ENCODE data around the gene GP9. TPM values are rescaled to one million over a fixed set of nuclear protein-coding genes. Genes with fewer than 3 reads are reported as not detected.

Gene GP9
- total RNA-seq, result under 1 TPM in 1 of 4 donors, not detected in 3; 0.50 TPM

- no peaks in the 10 kb centered on the region for H3K27me3 ChIP-seq
- 92% methylated on average over 5 of the region's 13 CpGs for WGBS
- no peaks in the 10 kb centered on the region for H3K9me3 ChIP-seq
- TF ChIP-seq, protein P1, sequence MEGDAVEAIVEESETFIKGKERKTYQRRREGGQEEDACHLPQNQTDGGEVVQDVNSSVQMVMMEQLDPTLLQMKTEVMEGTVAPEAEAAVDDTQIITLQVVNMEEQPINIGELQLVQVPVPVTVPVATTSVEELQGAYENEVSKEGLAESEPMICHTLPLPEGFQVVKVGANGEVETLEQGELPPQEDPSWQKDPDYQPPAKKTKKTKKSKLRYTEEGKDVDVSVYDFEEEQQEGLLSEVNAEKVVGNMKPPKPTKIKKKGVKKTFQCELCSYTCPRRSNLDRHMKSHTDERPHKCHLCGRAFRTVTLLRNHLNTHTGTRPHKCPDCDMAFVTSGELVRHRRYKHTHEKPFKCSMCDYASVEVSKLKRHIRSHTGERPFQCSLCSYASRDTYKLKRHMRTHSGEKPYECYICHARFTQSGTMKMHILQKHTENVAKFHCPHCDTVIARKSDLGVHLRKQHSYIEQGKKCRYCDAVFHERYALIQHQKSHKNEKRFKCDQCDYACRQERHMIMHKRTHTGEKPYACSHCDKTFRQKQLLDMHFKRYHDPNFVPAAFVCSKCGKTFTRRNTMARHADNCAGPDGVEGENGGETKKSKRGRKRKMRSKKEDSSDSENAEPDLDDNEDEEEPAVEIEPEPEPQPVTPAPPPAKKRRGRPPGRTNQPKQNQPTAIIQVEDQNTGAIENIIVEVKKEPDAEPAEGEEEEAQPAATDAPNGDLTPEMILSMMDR (IDR thresholded peaks at IDR 0.05), result no peak
- TF ChIP-seq POLR2A (IDR thresholded peaks at IDR 0.05; ENCODE audit: low read depth) (no peak), EP300 (IDR thresholded peaks at IDR 0.05) (no peak), POLR2AphosphoS5 (IDR thresholded peaks at IDR 0.05) (no peak)
- intact Hi-C loops (cut with DNase I), result no loop called here
- H3K36me3 ChIP-seq, result no peaks in the 10 kb centered on the region
- no peak for DNase-seq (ENCODE audit: extremely low spot score)
- H3K4me3 ChIP-seq, result no peak within 1 kb of the TSS
- H3K27ac ChIP-seq (replicated peaks in 1 of 4), result no peak within 1 kb of the TSS
- H3K4me1 ChIP-seq, result peaks cover 0 to 11% (median 10%) of the 10 kb centered on the region in 4 donors
These were observed at the start of gene GP9 for GRCh38 chr3:129060276-129061022. GP9 (plus strand) TSS chr3:129060779; CDS start chr3:129061740, 961 bp downstream.

DNA sequence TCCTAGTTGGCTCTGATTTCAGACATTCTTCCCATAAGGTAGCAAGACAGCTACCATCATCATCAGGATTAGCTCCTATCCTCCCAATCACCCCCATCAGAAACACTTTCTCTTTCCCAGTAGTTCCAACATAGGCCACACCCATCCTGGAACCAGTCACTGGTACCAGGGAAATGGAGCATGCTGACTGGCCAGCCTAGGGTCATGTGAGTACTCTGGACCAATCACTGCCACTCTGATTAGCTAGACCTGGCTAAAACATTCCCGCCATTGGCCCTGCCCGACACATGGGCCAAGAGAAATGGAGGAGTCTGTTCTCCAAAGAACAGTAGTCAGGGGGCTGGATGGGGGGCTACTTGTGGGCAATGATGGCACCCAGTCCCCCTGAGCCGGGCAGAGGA lies 47.1 kb upstream of the GP9 start:
- Histone ChIP-seq H3K36me3 (no peaks in the 10 kb centered on the region), H3K4me1 (peaks cover 28 to 54% (median 39%) of the 10 kb centered on the region in 4 donors), H3K27ac (replicated peaks in 1 of 4) (peak overlapping the region in 3 of 4 donors; percentile 25 to 73 (median 41)), H3K4me3 (no peak overlapping the region), H3K27me3 (no peaks in the 10 kb centered on the region), H3K9me3 (no peaks in the 10 kb centered on the region)
- no peak for DNase-seq (ENCODE audit: extremely low spot score)
- intact Hi-C loops (cut with DNase I), result no loop called here
- TF ChIP-seq, protein P1 (IDR thresholded peaks at IDR 0.05), result no peak
- TF ChIP-seq POLR2AphosphoS5 (IDR thresholded peaks at IDR 0.05) (no peak), POLR2A (IDR thresholded peaks at IDR 0.05; ENCODE audit: low read depth) (no peak), EP300 (IDR thresholded peaks at IDR 0.05) (no peak)
- 92% methylated on average over 2 of the region's 3 CpGs for WGBS

- TF ChIP-seq POLR2A (IDR thresholded peaks at IDR 0.05; ENCODE audit: low read depth) (no peak), EP300 (IDR thresholded peaks at IDR 0.05) (no peak), POLR2AphosphoS5 (IDR thresholded peaks at IDR 0.05) (no peak)
- TF ChIP-seq, protein P1 (IDR thresholded peaks at IDR 0.05), result no peak
- Histone ChIP-seq H3K27me3 (no peaks in the 10 kb centered on the region), H3K36me3 (no peaks in the 10 kb centered on the region), H3K9me3 (no peaks in the 10 kb centered on the region), H3K4me3 (no peak overlapping the region), H3K27ac (replicated peaks in 1 of 4) (peak overlapping the region; percentile 25 to 73 (median 51)), H3K4me1 (peaks cover 32 to 54% (median 39%) of the 10 kb centered on the region in 4 donors)
- WGBS, result 92% methylated on average over 13 of the region's 13 CpGs
- no peak for DNase-seq (ENCODE audit: extremely low spot score)
- intact Hi-C loops (cut with DNase I), result no loop called here
These were observed 46.4 kb upstream of the GP9 start for GRCh38 chr3:129014148-129014547.

DNA sequence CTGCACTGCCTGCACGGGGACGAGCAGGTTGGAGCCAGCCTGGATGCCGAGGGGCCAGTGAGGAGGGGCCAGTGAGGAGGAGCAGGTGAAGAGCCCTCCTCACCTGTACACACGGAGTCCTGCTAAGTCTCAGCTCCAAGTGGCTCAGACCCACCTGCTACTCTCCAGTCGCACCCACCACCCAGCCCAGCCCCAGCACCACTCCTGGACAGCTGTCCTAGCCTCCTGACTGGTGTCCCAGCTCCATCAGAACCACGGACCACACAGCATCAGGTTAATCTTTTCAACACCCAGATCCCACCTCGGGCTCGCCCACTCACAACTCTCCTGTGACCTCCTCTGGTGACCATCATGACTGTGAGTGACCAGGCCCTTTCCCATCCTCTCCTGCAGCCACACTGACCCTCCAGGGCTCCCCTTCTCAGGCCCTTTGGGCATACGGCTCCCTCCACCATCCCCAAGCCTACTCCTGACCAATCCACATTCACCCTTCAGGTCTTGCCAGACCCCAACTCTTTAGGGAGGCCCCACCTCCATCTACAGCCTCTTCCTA lies 45.7 kb upstream of the GP9 start:
- Histone ChIP-seq H3K9me3 (no peaks in the 10 kb centered on the region), H3K4me3 (no peak overlapping the region), H3K4me1 (peaks cover 32 to 47% (median 38%) of the 10 kb centered on the region in 4 donors), H3K36me3 (no peaks in the 10 kb centered on the region), H3K27me3 (no peaks in the 10 kb centered on the region), H3K27ac (replicated peaks in 1 of 4) (peak overlapping the region; percentile 61 to 73 (median 66))
- intact Hi-C loops (cut with DNase I), result no loop called here
- no peak for DNase-seq (ENCODE audit: extremely low spot score)
- WGBS, result 93% methylated on average over 9 of the region's 9 CpGs
- TF ChIP-seq EP300 (IDR thresholded peaks at IDR 0.05) (no peak), POLR2AphosphoS5 (IDR thresholded peaks at IDR 0.05) (no peak), POLR2A (IDR thresholded peaks at IDR 0.05; ENCODE audit: low read depth) (no peak)
- TF ChIP-seq, protein P1 (IDR thresholded peaks at IDR 0.05), result no peak
